ENCODE measurements around the gene ATP6V0A1. TPM values are rescaled to one million over a fixed set of nuclear protein-coding genes. Genes with fewer than 3 reads are reported as not detected.
"Not testable (repeated sequence)": the region's sequence is repeated elsewhere in the genome, so short reads cannot be mapped to it uniquely, and the experiment has no call there.

Gene ATP6V0A1
- total and polyA plus RNA-seq, 8 donors, result 13.1 to 435 (median 80.2) TPM

DNA sequence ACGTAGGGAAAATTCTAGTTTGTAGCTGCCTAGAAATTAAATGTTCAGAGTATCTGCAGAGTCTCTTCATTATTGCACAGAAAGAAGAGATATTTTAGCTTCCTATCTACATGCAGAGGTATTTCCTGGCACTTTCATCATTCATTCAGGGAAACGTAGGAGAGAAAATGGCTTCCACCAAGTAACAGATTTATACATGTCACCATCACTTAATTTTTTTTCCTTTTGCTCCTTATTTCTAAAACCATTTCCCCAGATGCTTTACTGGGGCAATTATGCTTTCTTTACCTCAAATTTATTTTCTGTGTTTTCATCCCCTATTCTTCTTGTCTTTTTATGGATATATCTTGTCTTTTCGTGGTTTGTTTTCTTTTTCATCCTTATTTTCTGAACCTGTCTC, 18.5 kb downstream of the ATP6V0A1 start:
- TF ChIP-seq, protein P1, sequence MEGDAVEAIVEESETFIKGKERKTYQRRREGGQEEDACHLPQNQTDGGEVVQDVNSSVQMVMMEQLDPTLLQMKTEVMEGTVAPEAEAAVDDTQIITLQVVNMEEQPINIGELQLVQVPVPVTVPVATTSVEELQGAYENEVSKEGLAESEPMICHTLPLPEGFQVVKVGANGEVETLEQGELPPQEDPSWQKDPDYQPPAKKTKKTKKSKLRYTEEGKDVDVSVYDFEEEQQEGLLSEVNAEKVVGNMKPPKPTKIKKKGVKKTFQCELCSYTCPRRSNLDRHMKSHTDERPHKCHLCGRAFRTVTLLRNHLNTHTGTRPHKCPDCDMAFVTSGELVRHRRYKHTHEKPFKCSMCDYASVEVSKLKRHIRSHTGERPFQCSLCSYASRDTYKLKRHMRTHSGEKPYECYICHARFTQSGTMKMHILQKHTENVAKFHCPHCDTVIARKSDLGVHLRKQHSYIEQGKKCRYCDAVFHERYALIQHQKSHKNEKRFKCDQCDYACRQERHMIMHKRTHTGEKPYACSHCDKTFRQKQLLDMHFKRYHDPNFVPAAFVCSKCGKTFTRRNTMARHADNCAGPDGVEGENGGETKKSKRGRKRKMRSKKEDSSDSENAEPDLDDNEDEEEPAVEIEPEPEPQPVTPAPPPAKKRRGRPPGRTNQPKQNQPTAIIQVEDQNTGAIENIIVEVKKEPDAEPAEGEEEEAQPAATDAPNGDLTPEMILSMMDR (IDR thresholded peaks at IDR 0.05), result no peak
- TF ChIP-seq POLR2A (IDR thresholded peaks at IDR 0.05) (no peak), EP300 (IDR thresholded peaks at IDR 0.05) (no peak), POLR2AphosphoS5 (IDR thresholded peaks at IDR 0.05) (no peak)
- peaks cover 46 to 89% (median 83%) of the 10 kb centered on the region in 4 donors for H3K36me3 ChIP-seq
- intact Hi-C loops (cut with DNase I; ENCODE audit: low total_unique reads), result no loop called here
- no peaks in the 10 kb centered on the region for H3K9me3 ChIP-seq
- H3K27ac ChIP-seq, result no peak overlapping the region
- H3K4me1 ChIP-seq, result peaks cover 6 to 36% (median 19%) of the 10 kb centered on the region in 4 donors
- DNase-seq, result no peak
- no peak overlapping the region for H3K4me3 ChIP-seq
- WGBS, 5 donors, result 91 to 97% (median 95%) methylated on average over 3 of the region's 3 CpGs
- no peaks in the 10 kb centered on the region for H3K27me3 ChIP-seq

DNA sequence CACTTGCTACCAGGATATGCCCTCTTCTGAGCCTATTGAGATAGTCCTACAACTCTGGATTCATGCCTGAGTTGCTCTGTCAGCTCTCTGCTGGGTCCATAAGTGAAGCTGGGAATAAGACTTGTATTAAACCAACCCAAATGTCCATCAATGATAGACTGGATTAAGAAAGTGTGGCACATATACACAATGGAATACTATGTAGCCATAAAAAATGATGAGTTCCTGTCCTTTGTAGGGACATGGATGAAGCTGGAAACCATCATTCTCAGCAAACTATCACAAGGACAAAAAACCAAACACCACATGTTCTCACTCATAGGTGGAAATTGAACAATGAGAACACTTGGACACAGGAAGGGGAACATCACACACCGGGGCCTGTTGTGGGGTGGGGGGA, 19.1 kb downstream of the ATP6V0A1 start:
- H3K4me3 ChIP-seq; H3K9me3 ChIP-seq; H3K27ac ChIP-seq; intact Hi-C loops (cut with DNase I; ENCODE audit: low total_unique reads); DNase-seq; H3K27me3 ChIP-seq: not testable (repeated sequence)
- H3K4me1 ChIP-seq, result peaks cover 6 to 31% (median 19%) of the 10 kb centered on the region in 4 donors
- H3K36me3 ChIP-seq, result peaks cover 48 to 89% (median 83%) of the 10 kb centered on the region in 4 donors
- WGBS, 5 donors, result 75 to 100% (median 100%) methylated on average over 1 of the region's 1 CpG

DNA sequence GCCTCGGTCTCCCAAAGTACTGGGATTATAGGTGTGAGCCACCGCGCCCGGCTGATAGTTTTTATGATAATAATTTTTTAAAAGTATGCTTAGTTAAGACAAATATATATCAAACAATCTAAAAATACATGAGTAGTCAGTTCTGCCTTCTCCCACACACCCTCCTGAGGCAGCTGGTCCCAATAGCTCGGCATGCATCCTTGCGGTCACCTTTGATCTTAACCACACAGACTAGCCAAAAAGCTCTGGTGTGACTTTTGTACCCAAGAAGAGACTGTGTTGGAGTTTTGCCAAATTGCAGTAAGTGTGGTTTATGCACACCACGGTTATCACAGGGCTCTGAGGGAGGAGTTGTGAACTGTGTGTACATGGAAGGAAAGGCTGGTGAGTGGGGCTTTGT, 25.6 kb downstream of the ATP6V0A1 start:
- Histone ChIP-seq H3K36me3 (peaks cover 84 to 100% (median 100%) of the 10 kb centered on the region in 4 donors), H3K9me3 (no peaks in the 10 kb centered on the region), H3K4me1 (peaks cover 0 to 12% (median 2%) of the 10 kb centered on the region in 4 donors), H3K27ac (peak overlapping the region in 1 of 5 donors; percentile 16), H3K27me3 (no peaks in the 10 kb centered on the region), H3K4me3 (no peak overlapping the region)
- intact Hi-C loops (cut with DNase I; ENCODE audit: low total_unique reads), result no loop called here
- WGBS, 5 donors, result 46 to 61% (median 57%) methylated on average over 7 of the region's 7 CpGs
- DNase-seq, result peak in 1 of 2 donors; percentile 62
- TF ChIP-seq, protein P1 (IDR thresholded peaks at IDR 0.05), result no peak
- TF ChIP-seq POLR2A (IDR thresholded peaks at IDR 0.05) (no peak), POLR2AphosphoS5 (IDR thresholded peaks at IDR 0.05) (no peak), EP300 (IDR thresholded peaks at IDR 0.05) (no peak)

DNA sequence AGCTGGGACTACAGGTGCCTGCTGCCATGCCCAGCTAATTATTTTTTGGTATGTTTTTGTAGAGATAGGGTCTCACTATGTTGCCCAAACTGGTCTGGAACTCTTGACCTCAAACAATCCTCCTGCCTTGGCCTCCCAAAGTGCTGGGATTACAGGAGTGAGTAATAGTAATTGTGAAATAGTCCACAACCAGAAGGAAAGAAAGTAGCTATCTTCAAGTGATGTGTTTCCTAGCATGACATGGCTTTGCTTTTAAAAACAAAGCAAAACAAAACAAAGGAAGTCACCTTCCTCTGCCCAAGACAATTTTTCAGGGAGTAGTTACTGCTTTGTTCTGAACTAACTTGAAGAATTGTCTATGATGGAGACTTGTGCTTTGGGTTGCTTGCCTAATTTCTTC, 27.0 kb downstream of the ATP6V0A1 start:
- no peak for DNase-seq
- H3K4me1 ChIP-seq, result peaks cover 0 to 12% (median 2%) of the 10 kb centered on the region in 4 donors
- H3K36me3 ChIP-seq, result peaks cover 74 to 100% (median 100%) of the 10 kb centered on the region in 4 donors
- no peak overlapping the region for H3K4me3 ChIP-seq
- no peak overlapping the region for H3K27ac ChIP-seq
- TF ChIP-seq, protein P1 (IDR thresholded peaks at IDR 0.05), result no peak
- TF ChIP-seq POLR2A (IDR thresholded peaks at IDR 0.05), result no peak
- TF ChIP-seq POLR2AphosphoS5 (IDR thresholded peaks at IDR 0.05), result no peak
- TF ChIP-seq EP300 (IDR thresholded peaks at IDR 0.05), result no peak
- H3K9me3 ChIP-seq, result no peaks in the 10 kb centered on the region
- no peaks in the 10 kb centered on the region for H3K27me3 ChIP-seq
- intact Hi-C loops (cut with DNase I; ENCODE audit: low total_unique reads), result no loop called here

DNA sequence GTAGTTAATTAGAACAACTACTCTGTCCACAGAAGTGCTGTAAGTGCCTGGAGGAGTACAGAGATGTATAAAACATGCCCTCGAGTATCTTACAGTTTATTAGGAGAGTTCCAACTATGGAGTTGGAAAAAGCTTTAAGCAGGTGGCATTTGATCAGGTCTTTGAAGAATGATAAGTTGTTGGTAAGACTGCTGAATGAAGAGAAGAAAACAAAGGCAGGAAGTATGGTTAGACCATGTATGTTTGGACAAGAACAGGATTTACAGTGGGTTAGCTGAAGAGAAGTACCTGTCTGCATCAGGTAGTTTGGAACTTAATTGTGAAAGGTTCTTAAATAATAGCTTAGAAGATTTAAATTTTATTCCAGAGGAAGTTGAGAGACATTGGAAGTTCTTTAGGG, 29.4 kb downstream of the ATP6V0A1 start:
- Histone ChIP-seq H3K9me3 (no peaks in the 10 kb centered on the region), H3K4me1 (peaks cover 0 to 12% (median 2%) of the 10 kb centered on the region in 4 donors), H3K27me3 (no peaks in the 10 kb centered on the region), H3K27ac (no peak overlapping the region), H3K36me3 (peaks cover 53 to 100% (median 100%) of the 10 kb centered on the region in 4 donors), H3K4me3 (no peak overlapping the region)
- intact Hi-C loops (cut with DNase I; ENCODE audit: low total_unique reads), result no loop called here
- DNase-seq, result no peak
- TF ChIP-seq, protein P1 (IDR thresholded peaks at IDR 0.05), result no peak
- TF ChIP-seq POLR2A (IDR thresholded peaks at IDR 0.05), result no peak
- TF ChIP-seq POLR2AphosphoS5 (IDR thresholded peaks at IDR 0.05), result no peak
- TF ChIP-seq EP300 (IDR thresholded peaks at IDR 0.05), result no peak
- 69 to 84% (median 79%) methylated on average over 1 of the region's 1 CpG for WGBS, 5 donors
